Cerebellar cortex (tissue), 1 donor: ENCODE measurements around the gene MMS19.
"Not testable (repeated sequence)": the region's sequence is repeated elsewhere in the genome, so short reads cannot be mapped to it uniquely, and the experiment has no call there.

Experiments
- DNase-seq: peaks from one replicate; pipeline ENCODE4 v3.0.0-alpha.2; 2015; ENCODE audit warnings: low spot score

The MMS19 gene

DNA sequence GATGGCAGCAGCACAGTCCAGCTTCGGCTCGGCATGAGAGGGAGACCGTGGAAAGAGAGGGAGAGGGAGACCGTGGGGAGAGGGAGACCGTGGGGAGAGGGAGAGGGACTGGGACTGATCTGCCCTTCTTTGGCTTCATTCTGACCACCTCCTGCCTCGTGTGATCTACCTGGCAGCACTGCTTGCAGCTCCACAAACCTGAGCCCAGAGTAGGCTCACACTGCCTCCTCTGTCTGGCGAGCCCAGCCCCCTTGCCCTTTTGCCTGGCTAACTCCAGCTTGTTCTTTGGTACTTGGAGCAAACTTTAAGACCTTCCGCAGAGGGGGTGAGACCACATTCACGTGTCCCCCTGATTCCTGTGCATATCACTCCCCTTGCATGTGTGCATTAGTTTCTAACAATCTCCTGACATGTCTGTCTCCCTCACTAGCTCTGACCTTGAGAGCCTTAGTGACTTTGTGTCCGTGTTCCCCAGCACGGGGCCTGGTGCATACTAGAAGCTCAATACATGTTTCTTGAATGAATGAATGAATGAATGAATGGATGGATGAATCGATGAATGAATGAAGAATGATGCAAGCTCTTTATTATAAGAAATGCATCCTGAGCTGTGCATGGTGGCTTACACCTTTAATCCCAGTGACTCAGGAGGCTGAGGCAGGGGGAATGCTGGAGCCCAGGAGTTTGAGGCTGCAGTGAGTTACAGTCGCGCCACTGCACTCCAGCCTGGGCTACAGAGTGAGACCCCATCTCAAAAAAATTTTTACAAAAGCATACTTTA lies 31.7 kb upstream of the MMS19 start:
- no peak for DNase-seq

DNA sequence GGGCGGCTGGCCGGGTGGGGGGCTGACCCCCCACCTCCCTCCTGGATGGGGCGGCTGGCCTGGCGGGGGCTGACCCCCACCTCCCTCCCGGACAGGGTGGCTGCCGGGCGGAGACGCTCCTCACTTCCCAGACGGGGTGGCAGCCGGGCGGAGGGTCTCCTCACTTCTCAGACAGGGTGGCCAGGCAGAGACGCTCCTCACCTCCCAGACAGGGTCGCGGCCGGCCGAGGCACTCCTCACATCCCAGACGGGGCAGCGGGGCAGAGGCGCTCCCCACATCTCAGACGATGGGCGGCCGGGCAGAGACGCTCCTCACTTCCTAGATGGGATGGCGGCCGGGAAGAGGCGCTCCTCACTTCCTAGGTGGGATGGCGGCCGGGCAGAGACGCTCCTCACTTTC lies 30.7 kb upstream of the MMS19 start:
- DNase-seq: not testable (repeated sequence)

DNA sequence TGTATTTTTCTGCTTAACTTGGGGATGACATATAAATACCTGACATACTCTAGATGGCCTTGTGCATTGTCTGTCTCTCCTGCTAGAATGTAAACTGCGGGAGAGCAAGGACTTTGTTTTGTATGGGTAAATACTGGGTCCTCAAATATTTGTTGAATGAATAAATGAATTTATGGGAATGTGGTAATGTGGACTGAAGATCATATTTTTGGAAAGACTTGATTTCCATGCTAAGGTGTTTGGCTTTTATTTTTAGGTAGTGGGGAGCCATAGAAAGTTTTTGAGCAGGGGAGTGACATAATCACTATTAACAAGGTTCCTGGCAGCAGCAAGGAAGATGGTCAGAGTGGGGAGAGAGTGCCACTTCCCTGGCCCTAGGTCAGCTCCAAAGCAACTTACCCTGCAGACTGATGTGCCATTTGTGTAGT lies 27.5 kb upstream of the MMS19 start:
- no peak for DNase-seq

DNA sequence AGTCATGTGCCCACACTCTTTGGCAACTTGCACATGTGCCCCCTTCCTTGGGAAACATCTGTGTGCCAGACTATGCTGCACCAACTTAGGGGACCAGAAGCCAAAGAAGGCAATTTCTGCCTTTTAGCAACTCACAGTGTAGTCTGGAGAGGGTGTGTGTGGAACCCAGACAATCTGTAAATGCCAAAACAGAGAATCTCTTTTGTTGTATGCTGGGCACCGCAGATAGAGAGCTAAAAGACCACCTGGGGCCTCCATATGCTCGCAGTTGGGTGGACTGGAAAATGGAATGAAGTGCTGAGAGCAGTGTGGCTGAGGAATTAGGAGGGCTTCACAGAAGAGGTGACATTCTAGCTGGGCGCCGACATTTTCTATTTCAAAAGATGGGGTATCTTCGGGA lies 26.9 kb upstream of the MMS19 start:
- peak; percentile 66 for DNase-seq

DNA sequence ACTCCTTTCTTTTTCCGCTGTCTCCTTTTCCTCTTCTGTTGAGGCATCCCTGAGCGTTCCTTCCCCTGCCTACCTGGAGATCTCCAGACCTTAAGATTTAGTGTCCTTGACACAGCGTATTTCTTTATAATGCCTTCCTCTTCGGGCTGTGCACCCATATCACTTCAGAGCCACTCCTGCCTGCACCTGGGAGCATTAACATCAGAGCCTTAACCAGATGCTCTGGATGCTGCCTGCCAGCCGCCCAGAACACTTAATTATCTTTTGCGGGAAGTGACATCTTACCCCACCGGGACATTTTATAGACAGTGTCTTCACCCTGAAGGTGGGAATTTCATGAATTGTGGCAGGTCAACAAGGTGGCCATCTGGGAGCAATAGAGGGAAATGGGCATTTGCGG lies 24.7 kb upstream of the MMS19 start:
- DNase-seq: no peak

DNA sequence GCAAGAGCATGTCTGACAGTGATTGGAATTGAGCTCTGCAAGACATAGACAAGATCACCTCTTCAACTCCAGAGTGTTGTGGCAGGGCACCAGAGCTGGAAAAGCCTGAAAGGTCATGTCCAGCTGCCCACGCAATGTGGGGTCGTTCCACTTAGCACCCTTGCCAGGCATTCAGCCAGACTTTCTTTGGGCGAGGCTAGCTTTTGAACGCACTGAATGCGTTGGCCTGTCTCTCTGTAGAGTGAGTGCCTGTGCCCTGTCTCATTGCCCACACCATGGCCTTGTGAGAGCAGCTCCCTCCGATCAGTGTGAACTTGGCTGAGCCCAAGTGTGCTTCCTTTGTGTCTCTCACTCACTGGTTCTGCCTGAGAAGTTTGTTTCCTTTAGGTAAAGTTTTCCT lies 23.8 kb upstream of the MMS19 start:
- no peak for DNase-seq

DNA sequence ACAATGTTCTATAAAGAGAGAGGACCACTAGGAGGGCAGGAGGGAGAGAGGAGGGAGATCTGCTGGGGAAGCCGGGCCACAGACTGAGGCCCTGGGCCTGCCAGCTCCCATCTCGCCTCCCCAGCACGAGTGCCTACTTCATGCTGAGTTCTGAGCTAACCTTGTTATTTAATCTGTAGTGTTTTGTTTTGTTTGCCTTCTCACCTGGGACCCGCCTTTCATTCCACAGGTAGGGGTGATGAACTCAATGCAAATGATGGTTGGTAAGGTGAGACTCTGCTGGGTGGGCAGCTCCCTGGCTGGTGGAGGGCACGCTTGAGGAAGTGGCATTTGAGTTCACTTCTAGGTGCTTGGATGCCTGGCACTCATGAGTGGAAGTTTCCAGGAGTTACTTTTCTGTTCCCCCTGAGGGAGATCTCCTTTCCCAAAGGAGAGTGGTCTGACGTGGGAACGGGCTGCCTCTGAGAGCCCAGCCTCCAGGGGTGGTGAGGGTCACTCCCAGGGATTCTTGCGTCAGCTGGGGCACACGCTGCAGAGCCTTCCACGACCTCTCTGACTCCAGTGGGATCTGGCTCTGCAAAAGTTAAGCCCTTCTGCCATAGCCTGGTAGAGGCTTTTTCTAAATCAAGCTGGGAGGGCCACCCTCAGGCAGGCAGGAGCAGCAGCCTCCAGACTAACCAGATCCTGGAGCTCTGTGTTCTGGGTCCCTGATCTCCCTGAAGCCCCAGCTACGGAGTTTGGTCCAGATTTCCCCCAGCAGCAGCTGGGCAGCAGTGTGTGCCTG lies 22.9 kb upstream of the MMS19 start:
- no peak for DNase-seq

DNA sequence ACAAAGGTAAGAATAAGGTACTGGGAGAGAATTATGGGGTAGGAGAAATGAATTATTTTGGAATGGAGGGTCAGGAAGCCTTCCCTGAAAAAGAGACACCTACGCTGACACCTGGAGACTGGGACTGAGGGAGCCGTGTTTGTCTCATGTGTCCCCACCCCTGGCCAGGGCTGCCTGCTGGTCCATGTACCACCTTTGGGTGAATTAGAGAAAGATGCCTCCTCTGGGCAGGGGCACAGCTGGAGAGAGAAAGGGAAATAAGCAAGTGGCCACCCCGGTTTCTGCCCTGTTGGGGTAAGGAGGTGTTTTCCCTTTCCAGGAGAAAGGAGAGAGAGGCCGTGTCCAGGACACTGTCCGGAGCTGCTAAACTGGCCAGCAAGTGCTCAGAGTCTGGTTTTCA lies 22.3 kb upstream of the MMS19 start:
- DNase-seq: no peak

DNA sequence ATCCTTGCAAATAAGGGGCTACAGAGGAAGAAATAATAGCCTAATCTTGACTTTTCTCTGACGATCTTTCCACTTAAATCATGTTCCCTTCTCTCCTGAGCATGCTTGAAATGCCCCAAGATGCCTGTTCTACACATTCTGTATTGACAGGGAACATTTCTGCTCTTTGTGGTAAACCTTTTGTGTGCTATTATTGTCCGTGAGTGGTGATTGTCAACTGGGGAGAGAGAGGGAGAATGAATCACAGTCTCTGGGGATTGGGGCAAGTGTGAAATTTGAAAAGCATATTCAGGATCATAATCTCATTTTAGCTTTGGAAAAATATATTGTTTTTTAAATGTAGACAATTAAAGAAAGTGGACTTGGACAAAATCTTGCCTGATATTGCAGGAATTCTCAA lies 21.1 kb upstream of the MMS19 start:
- DNase-seq: no peak

DNA sequence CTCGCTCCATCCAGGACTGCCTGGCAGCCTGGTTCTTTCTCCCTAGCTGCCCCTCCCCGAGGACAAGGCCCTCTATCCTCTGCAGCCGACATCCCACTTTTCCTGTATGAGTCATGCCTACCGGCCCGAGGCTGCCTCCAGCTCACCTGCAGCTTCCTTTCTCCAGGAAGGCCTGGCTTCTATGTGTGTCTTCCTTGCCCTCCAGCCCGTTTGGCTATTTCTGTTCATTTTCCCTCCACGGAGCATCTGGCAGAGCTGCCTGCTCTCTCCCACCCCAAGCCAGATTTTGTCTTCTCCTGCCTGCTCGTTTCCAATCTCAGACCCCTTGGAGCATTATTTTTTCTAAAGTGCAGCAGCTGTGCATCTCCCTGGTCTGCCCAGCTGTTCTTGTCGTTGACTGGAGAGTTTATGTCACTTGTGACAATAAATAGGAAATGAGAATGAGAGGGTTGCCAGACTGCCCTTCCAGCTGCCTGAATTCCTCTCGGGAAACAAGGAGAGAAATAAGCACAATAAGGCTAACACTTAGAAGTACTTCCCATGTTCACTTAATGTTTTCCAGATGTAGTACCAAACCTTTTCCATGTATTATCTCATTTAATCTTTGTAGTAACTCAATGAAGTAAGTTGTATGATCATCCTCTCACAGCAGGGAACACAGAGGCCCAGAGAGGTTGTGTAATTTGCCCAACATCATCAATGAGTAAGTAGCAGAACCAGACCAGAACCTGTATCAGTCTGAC lies 20.2 kb upstream of the MMS19 start:
- no peak for DNase-seq

DNA sequence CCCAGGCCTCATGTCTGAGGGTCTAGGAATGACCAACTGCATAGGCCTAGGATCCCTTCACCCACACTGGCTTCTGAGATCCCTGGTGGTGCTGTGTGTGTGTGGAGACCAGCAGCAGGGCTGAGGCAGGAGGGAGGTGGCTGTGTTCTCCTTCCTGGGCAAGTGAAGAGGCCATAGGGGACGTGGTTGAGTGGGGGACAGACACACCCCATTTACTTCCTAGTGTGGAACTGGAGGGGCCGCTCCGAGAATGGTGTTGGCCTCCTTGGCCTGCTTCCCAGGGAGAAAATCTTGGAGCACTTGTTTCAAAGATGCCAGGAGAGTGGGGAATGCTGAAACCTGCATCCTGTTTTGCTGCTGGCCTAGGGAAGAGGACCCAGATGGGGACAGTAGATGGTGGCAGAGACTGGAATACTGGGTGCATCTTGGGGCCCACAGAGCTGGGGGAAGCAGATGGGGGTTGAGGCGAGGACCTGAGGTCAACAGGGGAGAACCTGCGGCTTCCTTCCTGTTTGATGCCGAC lies 19.6 kb upstream of the MMS19 start:
- no peak for DNase-seq

DNA sequence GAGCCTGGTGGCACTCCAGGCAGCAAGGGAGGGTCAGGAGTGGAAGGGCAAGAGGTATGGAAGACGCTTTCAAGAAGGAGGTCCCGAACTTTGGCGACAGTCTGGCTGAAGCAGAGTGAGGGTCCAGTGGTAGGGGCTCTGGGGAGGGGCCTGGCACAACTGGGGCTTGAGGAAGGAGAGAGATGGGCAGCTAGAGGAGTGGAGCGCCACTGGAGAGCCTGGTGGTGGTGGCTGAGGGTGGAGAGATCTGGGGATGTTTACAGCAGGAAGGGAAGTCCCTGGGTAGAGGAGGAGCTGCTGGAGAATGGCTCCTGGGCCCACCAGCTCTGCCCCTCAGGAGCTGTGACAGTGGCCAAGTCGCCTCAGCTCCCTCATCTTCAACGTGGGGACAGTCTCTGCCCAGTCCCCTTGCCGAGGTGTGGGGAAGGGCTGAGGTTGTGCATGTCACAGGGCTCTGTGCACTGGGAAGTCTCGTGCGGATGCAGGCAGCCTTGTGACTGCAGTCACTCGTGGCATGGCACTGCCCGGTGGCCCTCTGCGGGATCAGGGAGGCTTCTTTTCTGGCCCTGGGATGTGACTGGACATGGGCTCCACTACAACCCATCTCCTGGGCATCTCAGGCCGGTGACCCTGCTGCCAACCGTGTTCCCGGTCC lies 19.0 kb upstream of the MMS19 start:
- no peak for DNase-seq

DNA sequence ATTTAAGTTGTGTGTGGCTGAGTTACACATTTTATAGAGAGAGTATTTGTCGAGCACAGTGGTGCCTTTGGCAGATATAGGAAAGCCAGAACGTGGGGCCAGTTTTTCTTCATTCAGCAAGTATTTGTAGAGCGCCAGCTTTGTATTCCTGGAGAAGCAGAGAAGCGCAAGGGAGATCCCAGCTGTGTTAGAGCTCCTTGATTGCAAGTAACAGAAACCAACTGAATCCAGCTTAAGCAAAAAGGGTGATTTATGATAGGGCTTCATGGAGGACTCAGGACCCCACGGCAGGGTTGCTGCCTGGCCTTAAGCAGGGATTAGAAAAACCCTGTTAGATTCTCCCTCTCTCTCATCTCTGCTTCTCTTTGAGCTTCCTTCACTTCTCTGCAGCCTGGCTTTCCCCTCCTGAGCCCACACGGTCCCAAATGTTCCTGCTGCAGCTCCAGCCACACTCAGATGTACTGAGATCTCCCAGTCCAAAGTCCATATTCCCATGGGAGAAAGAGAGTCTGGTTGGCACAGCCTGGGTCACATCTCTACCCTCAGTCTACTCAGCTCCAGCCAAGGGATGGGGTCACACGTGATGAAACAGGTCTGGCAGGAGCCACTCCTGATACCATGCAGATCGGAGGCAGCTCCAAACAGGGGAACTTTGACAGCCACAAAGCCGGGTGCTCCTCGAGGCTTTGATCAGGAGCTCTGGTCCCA lies 17.2 kb upstream of the MMS19 start:
- DNase-seq: no peak

DNA sequence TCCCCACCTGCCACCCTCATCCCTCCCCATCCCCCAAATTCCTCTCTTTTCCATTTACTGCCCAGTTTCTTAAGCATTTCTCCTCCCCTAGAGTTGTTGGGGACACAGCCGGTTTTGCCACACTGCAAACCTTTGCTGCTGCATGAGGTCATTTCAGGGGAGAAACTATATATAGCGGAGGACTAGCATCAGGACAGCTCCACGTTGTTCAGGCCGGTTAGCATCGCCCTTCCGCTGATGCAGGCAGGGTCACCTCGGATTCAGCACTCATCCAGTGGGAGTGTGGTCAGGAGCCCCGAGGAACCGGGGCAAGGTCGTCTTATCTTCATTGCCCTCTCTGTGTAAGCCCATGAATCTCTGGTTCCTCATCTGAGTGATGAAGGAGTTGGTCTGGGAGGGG lies 16.1 kb upstream of the MMS19 start:
- DNase-seq: no peak

DNA sequence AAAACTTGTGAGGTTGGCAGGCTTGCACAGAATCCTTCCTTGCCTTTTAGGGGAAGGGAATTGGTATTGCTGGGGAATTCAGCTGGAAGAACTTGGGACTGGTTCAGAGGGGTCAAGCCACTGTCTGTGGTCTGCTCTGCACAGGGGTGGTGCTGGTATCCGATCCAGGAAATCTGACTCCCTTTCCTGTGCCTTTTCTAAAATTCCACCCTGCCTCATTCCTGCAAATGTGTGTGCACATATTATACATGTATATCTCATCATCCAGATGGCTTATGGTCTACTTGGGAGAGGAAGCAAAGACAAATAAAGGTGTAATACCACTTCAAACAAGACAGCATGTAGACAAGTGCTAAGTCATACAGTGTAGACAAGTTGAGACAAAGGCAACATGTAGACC lies 14.8 kb upstream of the MMS19 start:
- DNase-seq: no peak

DNA sequence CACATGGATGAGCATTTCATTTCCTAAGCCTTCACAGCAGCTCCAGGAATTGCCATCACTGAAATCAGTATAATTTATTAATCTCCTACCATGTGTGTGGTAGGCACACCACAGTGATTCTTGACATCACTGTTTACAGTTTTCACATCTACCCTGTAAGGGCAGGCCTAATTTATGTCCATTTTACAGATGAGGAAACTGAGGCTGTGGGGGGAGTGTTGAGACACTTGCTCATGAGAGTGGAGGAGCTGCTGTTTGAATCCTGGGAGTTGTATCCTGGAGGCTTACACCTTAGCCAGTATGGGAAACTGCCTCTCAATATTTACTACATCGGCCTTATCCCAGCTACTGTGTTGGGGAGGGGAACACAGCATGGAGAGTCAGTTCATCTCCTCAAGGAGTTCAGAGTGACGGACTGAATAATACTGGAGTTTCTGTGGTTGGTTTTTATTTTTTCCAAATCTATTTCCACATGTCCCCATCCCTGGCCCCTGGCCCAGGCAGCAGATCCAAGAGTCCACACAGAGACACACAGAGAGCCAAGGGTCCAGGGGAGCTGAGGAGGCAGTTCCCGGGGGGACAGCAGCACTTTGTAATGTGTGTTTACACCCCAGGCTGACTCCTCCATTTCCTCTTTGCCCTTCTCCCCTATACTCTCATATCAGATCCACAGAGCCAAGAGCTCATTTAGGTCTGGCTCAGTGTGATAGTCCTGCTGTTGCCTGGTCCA lies 13.7 kb upstream of the MMS19 start:
- DNase-seq: no peak

DNA sequence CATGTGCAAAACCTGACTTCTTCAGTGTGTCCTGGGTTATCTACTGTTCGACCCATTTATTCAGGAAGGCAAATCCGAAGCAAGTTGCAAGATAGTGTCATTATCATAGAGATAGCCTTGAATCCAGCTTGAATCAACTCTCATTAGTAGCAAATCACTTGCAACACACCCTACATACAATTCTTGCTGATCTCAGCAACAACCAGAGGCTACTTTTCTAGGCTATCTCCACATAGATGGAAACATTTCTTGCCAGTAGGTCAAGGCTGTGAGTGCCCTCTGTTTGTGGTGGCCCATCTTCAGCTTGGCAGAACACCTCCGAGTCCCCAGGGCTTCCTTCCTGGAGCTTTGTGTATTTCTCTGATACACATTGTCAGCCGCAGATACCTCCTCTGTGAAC lies 12.5 kb upstream of the MMS19 start:
- DNase-seq: no peak

DNA sequence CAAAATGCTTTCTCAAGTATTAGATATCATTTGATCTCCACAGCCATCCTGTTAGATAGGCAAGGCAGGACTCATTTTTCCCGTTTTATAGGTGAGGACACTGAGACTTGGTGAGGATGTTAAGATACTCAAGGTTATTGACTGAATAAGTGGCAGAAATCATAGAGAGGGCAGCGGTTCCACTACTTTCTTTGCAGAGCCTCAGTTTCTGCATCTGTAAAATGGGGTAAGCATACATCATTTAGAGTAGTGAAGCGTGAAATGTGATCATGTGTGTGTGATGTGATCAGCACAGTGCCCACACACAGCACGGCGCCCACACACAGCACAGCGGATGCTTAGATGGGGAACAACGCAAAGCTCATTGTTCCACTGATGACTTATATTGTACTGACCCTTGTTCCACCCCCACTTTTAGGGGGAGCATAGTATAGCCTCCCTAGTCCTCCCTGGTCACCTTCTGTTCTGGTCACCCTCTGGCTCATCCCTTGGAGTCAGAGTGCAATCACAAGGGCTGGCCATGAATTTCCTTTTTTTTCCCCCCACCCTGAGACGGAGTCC lies 11.0 kb upstream of the MMS19 start:
- no peak for DNase-seq

DNA sequence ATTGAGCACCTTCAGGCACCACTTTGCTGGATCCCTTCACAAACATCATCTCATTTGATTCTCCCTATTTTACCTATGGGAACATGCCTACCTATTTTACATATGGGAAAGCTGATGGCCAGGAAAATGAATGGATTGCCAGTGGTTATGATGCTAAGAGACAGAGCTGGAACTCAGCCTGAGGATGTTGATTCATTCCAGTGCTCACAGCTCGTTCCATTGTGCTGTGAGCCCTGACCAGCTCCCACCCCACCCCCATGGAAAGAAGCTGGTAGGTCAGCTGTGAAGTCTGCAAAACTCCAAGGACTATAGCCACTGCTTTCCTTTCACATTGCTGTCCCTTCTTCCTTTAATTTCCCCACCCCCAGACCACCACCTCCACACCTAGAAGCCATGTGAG lies 10.1 kb upstream of the MMS19 start:
- no peak for DNase-seq

DNA sequence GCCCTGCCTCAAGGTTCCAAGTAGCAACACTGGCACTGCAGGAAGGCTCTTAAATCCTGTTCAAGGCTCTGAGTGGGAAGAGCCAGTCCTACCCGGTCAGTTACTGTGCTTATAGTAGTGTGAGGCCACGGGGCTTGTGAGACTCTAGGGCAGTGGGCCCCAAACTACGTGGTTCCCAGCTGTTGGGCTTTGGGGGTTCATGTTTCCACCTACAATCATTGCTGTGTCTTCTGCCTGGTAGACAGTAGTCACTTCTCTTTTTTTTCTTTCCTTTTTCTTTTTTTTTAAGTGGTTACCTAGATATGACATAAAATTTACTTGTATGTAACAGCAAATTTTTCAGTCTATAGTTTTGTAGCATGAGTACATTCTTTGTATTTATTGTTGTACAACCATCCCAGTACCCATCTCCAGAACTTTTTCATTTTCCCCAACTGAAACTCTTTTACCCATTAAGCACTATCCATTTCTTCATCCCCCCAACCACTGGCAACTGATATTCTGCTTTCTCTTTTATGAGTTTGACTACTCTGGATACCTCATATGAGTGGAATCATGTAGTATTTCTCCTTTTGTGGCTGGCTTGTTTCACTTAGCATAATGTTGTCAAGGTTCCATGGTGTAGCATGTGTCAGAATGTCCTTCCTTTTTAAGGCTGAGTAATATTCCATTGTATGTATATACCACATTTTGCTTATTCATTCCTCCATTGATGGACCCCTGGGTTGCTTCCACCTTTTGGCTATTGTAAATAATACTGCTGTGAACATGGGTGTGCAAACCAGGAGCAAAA lies 8.2 kb upstream of the MMS19 start:
- no peak for DNase-seq
